ENCODE data around the gene NFIX.
A peak's percentile ranks its signal among the peaks of the same experiment; 100 is the strongest.

NFIX gene

DNA sequence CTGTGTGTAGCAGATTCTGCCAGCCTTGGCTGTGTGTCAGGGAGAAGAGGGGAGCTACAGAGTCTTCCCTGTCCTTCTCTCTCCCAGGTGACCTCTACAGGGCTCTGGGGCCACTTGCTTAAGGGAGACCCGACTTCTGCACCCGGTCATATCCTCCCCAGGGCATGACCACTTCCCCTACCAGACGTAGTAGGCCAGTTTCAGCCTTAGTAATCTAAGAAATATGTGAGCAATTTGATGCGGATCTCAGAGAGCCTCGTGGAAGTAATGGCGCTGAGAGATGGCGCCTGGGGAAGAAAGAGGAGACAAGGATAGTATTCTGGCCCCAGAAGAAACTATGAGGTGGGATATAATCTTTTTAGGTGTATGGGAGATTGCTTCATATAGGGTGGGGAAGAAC is 41.9 kb downstream of the NFIX start:
- DNase-seq (ENCODE audit: low spot score): peak; percentile 80

DNA sequence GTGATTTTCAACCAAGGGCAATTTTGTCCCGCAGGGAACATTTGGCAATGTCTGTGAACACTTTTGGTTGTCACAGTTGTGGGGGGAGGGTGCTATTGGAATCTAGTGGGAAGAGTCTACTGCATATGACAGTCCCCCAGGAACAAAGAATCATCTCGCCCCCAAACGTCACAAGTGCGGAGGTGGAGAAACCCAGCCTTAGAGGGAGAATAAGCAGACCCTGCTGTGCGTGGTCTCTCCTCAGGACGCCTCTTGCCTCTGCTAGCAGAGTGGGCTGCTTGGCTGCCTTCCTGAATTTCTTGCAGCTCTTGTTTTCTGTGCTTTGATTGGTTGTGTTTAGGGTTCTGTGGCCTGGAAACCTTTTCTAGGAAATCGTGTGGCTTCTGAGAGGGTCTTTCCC is 42.5 kb downstream of the NFIX start:
- DNase-seq (ENCODE audit: low spot score): no peak

DNA sequence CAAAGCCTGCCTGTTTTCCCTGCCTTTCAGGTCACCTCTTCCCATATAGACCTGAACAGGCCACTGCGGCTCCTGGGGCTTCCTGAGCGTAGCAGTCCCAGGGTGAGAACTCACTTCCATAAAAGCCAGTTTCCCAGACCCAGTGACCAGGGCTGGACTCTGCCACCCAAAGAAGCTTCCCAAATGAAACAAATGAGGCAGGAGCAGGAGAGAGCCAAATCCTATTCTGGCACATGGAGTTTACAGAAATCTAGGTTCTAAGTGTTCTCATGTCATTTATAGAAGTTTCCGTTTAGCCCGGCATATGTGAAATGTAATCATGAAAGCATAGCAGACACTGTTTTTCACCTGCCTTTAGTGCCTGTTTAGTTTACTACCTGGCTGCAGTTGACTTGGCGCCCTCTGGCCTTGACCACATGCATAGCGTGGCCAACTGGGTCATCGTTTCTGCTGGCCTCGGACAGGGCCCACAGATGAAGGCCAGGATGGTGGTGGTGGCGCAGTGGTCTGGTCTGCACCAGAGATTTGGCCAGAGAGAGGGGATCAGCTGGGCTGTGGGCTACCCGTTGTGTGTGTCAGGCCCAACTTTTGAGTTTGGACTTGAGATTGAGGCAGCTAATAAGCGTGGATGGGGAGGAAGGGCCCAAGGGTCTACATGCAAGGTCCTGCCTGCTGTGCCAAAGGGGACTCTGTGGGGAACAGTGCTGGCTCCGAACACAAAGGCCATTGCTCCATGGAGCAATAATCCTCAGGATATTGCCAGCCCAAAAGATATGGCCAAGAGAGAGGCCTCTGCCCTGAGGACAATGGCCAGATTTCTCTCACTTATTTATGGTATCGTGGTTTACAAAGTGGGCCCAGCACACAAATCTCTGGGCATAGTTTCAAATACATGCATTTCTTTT is 43.3 kb downstream of the NFIX start:
- no peak for DNase-seq (ENCODE audit: low spot score)

DNA sequence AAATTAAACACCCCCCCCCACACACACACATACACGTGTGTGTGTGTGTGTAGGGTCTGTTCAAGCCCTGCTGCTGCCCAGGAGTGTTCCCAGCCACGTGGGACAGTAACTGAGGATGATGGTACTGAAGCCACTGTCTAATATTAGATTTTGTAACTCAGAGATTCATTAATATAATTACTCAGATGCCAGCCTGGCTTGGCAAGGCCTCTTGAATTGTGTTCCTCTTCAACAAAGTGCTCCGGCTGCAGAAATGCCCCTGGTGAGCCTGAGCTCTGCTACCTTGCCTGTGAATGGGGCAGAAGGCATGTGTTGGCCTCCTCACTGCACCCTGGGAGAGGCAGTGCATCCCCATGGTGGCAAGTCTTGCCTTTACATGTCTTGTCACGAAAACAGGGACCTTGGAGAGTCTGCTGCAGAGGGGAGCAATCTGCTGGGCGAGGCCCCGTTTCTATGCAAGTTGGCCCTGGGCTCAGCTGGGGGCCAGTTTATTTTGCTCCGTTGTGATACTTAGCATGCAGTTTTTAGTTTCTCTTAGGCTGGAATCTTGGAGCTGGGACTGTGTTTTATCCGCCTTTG is 44.0 kb downstream of the NFIX start:
- DNase-seq (ENCODE audit: low spot score): no peak

DNA sequence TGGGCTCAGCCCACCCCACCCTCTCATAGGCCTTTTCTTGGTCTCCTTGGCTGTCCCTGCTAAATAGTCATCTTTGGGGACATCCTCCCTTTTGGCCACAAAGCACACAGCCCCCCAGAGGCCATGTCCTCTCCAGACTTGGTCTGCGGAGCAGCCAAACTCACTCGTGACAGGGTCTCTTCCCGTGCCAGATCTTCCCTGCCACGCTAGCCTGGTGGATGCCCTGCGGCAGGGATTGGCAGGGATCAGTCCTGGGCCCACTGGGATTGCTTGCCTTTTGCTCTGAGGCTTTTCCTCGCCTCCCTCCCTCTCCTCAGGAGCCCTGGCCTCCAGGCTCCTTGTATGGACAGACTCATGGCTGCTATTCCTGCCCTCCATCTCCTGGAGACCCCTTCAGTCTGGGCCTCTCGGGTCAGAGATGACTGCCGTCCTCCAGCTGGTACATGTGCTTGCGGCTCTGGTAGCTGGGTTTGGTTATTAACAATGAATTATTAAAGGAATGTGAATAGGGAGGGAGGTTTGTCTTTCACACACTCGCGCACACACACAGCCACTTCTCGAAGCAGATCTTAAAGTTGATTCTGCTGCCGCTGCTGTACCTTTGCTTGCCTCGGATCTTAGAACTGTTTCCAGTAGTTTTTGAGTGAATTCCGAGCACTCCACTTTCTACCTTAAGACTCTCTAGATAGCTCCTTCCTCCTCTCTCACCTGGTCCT is 45.1 kb downstream of the NFIX start:
- no peak for DNase-seq (ENCODE audit: low spot score)

DNA sequence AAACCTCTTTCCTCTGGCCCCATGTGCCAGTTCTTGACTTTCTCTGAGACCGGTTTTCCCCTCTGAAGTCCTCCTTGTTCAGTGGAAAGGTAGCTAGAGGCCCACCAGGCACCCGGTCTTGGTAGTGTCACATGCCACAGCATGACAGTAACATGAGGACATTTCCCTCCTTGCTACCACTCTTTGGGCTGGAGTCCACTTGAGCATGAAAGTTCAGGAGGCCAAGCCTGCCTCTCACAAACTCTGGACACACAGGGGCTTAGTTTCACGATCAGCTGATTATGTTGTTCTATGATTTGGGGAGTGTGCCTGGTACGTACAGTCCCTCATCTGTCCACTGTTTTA is 45.6 kb downstream of the NFIX start:
- no peak for DNase-seq (ENCODE audit: low spot score)

DNA sequence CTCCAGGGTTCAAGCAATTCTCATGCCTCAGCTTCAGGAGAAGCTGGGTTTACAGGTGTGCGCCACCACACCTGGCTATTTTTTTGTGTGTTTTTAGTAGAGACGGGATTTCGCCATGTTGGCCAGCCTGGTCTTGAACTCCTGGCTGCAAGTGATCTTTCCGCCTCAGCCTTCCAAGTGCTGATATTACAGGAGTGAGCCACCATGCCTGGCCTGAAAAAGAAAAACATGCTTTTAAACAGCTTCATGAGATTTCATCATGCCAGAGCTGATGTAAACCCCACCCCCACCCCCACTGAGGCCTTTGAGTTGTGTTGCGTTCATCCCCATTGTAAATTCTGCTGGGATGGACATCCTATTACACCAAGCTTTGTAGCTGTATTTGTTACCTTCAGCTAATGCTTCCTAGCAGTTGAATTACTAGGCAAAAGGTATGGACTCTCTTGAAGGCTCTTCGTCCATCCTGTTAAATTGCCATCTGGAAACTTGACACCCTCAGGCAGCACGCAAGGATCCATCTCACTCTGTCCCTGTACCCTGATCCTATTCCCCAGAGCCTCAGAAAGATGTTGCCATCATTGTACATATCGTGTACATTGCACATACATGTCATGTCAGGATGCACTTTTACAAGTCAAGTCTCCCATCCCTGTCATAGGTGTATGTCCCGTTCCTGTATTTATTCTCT is 47.3 kb downstream of the NFIX start:
- DNase-seq (ENCODE audit: low spot score): no peak

DNA sequence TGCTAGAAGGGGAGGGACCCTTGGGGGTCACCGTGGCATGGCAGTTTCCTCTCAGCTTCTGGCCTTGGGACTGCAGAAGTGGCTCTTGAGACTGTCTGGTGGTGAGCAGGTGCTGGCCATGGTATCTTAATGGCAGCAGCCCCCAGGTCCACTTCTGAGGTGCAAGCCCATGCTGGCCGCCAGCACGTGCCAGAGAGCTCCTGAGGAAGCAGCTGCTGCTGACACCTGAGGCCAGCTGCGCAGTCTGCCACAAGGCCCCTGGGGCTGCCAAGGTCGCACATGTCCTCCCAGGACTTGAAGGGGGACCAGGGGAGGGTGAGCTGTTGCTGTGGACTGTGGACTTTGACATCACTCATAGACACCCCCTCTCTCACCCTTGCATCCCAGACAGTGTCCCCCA is 48.0 kb downstream of the NFIX start:
- no peak for DNase-seq (ENCODE audit: low spot score)

DNA sequence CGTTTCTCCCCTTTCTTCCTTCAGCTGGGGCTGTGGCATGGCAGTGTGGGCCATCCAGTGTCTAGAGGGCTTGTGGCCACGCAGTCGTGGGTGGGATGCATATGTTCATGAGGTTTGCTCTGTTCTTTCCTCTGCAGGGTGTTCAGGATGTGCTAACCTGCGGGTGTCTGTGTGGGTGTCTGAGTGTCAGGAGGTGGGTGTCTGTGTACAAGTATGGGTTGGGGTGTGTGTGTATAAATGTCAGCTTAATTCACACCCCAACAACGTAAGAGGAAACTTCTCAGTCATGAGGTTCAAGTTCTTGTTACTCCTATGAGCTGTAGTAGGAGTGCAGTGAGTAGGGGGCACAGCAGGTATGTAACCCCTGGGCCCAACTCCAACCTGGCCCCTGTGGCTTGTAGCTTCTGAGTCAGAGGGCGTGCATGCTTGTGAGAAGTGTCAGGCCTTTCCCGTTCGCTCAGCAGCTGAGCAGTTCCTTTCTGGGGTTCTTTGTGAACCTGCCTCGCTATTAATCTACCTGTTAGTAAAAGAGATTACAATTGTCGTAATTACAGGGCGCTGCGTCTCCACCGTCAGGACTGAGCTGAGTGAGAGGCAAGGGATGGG is 49.1 kb downstream of the NFIX start:
- no peak for DNase-seq (ENCODE audit: low spot score)

DNA sequence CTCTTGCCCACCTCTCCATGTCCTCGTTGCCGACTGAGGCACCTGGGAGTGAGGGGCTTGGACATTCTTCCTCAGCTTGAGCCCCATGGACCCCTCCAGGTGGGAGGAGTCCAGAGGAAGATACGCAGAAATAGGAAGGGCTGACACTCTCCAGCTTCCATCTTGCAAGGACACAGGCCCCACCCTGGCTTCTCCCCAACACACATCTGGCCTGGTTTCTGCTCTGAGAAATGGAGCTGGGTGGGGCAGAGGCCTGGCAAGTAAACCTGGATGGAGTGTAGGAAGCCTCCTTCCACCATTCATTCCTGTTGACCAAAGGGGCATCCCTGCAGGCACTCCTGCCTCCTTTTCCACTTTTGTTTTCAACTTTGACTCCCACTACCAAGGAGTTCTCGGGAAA is 50.5 kb downstream of the NFIX start:
- no peak for DNase-seq (ENCODE audit: low spot score)

DNA sequence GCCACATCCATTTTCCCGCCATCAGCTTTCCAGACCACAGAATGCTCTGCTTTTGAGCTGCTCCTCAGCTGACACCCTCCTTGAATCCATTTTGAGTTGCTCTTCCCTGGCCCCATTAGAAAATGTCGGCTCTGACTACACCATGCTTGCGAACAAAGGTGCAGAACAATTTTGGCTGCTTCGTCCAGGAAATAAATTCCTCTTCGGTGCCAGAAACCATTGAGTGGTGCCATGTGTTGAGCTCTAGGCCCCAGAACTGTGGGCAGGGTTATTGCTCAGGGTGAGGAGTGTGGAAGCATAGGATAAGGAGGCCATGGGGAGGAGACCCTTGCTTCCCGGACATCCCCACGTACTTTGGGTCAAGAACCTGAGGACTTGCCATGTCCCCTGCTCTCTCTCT is 52.1 kb downstream of the NFIX start:
- no peak for DNase-seq (ENCODE audit: low spot score)

DNA sequence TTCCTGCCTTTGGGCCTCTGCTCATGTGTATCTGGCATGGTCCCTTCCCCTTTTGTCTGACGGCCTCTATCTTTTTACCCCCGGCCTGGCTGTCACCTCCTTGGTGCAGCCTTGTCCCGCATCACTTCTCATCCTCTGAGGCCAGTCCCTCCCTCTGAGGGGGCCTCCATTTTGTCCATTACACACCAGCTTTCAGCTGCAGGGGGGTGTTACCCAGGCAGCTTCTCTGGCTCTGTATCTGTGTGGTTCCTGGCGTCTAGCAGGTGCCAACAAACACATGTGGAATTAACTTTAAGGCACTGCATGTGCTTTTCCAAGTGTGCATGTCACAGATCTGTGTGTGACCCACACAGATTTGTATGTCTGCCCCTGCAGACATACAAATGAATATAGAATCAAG is 55.0 kb downstream of the NFIX start:
- no peak for DNase-seq (ENCODE audit: low spot score)

DNA sequence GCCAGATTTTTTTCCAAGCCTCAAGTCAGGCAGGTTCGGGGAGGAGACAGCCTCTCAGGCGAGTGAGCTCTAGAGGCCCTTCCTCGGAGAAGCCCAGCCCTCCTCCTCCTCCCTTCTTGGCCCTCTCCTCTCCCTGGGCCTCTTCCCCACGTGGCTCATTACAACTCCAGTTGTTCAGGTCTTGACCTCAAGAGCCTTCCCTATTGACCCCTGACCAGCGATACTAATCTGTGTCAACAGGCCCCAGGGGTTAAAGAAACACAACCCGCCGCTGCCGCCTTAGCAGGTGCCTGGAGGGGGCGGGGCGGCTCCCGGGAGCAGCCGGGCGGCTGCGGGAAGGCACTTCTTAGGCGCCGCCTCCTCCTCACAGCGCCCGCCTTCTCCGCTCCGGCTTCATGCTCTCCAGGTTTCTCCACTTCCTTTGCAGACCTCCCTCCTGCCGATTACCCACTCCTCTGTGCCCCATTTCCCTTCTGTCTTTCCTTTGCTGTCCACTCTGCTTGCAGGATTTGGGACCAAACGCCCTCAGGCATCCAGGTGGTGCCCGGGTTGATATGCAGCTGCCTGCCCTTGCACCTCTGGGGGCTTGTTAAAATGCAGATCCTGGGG is 56.4 kb downstream of the NFIX start:
- DNase-seq (ENCODE audit: low spot score): no peak

DNA sequence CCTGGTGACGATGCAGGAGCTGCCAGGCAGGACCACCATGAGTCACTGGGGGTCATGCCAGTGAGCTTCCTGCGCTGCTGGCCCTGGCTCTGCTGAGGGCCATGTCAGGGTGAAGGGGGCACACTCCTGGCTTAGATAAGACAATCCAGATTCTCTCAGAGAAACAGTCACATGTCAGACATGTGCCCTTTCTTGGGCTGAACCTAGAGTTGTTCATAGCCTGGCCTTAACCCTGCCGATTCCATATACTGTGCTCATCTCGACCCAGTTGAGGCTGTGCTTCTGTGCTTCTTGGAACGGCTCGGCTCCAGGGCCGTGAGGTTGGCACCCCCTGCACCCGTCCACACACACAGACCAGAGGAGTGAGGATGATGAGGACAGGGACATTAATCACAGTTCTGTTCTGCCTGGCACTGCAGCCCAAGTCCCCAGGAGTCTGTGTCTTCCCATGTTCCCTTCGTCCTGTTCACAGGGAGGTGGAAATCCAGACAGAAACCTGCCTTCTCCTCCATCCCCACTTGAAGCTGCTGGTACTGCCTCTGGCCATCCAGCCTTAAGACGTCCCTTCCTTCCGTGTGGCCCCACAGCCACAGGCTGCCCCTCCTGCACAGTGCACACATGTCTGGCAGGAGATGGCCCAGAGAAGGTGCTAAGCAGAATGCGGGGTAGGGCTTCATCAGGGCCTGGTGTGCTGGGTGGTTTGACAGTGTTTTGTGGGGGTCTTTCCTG is 57.3 kb downstream of the NFIX start:
- DNase-seq (ENCODE audit: low spot score): no peak

DNA sequence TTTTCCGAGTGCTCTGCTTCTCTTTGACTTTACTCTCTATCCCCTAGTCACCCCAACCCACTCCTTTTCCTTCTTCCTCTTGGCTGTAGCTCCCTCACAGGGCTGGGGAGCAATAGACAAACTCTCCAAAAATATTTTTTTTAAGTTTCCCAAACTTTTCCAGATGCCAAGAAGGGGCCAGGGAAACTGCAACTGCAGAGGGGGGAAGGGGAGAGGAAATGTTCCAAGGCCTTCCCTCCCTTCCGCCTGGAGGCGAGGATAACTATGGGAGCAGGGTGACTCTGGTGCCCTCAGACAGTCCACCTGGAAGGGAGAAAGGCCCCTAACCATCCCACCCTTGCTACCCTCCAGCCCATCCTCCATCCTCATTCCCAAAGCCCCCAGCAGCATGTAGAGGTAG is 58.0 kb downstream of the NFIX start:
- DNase-seq (ENCODE audit: low spot score): peak; percentile 53

DNA sequence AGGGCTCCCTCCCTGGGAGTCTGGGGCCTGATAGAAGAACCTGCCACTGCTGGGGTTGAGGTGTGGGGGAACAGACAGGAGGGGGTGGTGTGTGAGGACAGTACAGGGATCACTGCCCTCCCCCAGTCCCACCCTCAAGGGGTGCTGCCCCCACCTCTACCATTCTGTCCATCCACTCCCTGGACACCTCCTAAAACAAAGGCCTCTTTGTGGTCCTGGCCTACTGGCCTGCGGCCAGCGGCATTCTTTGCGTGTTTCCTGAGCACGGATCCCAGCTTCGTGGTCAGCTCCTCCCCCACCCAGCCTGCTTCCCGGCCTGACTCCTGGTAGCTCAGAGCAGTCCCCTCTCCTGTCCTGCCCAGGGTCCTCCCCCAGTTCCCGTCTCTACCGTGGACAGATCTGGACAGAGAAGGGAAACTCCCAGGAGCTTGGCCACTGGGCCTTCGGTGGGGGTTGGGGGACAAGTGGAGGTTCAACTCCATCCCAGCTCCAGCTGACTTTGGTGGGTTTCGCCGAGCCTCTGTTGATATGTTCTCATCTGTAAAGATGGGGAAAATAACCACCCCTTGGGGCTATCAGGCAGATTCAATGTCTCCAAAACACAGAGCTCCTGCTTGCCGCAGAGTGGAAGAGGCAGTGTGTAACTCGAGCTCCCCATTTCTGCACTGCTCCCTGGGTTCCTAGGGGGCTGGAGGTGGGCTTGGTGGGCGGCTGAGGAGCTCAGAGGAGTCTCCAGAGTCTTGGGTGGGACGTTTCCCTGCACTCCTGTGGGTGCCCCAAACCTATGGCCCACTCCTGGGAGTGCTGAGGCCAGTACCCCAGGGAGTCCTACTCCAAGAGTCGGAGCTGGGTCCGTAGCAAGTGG is 58.7 kb downstream of the NFIX start:
- peak; percentile 93 for DNase-seq (ENCODE audit: low spot score)

DNA sequence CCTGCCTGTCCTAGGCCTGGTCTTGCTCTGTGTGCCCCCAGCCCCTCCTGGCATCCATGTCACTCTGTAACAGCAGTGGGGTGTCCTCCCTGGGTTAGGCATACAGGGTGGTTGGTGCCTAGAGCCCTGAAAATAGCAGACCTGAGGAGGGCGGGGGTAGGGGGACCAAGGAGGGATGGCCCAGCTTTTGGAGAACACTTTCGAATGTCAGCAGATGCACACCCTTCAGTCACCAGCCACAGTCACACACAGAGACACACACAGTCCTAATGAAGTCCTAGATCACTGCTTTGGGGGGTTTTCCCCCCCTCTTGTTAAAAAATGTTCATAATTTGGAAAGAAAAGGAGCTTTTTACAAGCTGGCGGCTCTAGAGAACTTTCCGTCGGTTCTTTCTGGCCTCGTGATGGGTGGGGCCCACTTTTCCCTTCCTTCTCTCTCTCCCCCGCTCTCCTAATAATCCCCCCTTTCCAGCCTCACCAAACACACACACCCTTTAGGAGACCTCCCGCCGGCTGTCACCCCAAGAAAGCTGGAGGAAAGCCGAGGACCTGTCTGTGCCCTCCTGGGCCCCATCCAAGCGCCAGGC is 59.4 kb downstream of the NFIX start:
- DNase-seq (ENCODE audit: low spot score): no peak

DNA sequence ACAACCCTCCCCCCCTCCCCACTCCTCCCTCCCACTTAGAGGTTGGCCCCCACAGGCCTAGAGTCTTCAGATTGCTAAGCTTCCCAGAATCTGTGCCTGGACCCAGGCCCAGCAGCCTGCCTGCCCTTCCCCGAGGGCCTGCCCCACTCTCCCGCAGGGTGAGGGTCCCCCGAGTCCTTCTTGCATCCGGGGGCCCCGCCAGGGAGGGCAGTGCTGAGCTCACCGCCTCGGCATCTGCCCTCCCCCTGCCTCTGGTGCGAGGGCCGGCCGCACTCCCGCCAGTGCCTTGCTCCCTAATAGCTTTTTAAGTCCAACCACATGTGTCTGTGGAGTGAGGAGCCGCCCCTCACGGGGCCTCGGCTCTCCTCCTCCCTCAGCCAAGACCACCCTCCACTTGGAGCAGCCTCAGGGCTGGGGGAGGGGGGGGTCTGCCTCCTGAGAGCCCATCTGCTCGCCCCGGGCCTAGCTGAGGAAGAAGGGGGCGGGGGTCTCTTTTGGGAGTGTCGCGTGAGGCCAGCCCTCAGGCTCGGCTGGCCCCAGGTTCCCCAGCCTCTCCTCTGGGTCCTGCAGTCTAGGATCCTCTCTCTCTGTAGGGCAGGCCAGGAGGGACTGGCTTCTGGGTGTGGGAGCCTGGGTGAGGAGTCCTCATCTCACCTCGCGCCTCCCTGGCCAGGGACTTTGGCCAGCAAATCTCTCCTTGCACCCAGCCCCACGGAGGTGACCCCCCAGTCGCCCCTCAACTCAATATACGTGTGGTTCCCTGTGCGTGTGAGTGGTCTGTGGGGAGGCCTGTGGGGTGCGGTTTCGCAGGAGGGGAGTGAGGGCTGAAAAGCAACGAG is 60.2 kb downstream of the NFIX start:
- peak; percentile 95 for DNase-seq (ENCODE audit: low spot score)
